HL-60/S4 treated with phorbol 12-myristate 13-acetate at 8.2 ng/mL for 4 days and 3 days (cell line): Measurements from ENCODE around the gene GARIN5A.

ENCODE experiments used
- in situ Hi-C: fragments of 300-500 bp; cut with MboI; formaldehyde crosslinking; loops from 2 replicates; pipeline ENCODE4 v1.15.0; 2022; ENCODE audit warnings: low sequenced_read_pairs

The GARIN5A gene

DNA sequence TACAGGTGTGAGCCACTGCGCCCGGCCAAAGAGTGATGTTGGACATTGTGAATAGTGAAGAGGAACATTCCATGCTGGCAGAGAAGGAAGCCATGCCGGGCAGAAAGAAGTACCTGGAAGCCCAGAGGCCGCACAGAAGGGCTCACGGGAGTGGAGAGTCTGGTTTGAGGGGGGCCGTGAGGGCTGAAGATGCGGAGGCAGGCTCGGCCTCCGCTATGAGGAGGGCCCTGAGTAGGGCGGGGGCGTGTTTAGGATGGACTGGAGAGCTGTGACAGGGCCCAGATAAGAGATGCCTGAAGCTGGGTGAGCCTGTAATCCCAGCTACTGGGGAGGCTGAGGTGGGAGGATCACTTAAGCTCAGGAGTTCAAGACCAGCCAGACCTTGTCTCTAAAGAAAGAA lies 32.7 kb upstream of the GARIN5A start:
- in situ Hi-C loops, result no loop called here

DNA sequence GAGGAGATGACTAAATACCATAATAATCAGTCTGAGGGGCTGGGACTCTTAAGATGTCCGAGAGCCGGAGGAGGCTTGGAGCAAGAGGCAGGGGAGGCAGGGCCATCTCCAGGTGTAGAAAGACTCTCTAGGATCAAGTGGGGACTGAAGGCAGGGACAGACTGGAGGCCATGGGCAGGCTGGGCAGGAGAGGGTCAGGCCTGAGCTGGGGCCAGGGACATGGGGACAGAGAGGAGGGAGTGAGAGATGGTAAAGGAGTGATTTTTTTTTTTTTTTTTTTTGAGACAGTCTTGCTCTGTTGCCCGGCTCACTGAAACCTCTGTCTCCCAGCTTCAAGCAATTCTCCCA lies 32.2 kb upstream of the GARIN5A start:
- in situ Hi-C loops, result no loop called here

DNA sequence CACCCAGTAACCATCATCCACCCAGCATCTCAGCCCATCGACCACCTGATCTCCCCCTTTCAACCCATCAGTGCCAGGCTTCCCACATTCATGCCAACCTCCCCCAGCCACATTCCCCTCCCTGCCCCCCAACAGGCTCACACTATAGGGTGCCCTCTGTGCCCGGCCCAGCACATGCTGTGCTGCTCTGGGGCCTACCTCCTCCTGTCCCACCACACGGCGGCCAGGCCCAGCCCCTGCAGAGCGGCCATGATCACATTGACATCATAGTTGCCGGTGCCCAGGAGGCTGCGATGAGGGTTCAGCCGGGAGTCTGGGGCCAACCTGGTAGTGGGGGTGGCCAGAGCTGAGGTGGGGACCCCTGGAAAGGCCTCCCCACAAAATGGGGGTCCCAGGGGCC lies 30.7 kb upstream of the GARIN5A start:
- in situ Hi-C loops, result no loop called here

DNA sequence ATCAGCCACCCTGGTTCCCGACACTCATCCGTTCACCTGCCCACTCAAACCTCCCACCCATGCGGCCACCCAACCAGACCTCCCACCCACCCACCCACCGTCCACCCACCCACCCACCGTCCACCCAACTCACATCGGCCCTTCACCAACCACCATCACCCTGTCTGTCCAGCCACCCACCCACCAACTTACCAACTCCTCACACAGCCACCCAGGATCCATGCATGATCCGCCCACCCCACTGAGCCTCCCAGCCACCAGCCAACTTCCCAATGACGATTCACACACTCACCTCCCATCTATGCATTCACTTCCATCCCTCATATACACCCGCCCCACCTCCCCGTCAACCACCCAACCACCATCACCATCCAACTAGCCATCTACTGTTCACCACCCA lies 30.1 kb upstream of the GARIN5A start:
- in situ Hi-C loops, result no loop called here

GRCh38 chr19:50505856-50506611 lies 29.4 kb upstream of the GARIN5A start:
- in situ Hi-C loops, result no loop called here

DNA sequence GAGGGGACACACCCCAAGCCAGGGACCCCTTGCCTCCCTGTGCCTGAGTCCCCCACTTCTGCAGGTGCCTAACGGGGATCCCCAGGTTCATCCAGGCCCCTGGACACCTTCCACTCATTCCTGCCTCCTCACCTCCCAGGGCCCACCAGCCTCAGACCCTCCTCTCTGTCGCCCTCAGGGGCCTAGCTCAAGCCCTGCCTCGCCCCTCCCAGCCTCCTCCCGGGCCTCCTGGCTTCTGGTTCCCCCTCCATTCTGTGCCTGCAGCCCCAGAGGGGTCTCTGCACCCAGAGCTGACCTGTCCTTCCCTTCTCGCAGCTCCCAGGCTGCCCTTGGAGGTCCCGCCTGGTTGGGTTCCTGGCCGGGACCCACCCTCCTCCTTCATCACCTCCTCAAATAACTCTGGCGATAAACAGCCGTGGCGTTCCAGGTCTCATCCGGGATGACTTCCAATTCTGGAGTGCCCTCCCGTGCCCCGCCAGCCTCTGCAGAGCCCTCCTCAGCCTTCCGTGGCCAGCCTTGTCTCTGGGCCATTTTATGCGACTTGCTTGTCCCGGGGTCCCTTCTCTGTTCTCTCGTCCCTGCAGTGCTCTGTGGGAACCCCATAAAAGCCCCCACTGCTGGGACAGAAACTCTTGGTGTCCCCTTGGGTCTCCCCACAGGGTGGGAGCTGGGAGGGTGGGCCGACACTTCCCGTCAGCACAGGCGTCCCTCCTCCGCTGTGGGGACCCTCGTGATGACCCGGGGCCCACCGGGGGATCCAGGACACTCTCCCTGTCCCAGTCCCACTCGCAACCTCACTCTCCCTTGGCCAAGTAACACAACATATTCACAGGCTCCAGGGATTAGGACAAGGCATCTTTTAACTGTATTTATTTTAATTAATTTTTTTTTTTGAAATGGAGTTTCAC lies 25.2 kb upstream of the GARIN5A start:
- in situ Hi-C loops, result no loop called here

GRCh38 chr19:50501186-50501567 lies 24.5 kb upstream of the GARIN5A start:
- in situ Hi-C loops, result no loop called here

DNA sequence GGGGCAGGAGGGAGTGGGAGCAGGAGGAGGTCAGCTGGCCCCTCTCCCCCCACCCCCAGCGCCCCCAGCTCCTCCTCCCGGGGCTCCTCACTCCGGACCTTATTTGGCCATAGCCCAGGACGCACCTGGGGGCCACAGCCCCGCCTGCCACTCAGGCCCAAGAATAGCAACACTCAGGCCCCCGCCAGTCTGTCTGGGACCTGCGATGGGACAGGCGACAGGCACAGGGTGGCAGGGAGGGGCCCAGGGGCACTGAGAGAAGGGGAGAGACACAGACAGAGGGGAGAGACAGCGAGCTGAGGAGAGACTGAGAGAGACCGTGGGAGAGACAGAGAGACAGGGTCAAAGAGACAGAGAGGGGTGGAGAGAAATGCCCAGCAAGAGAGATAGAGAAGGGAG lies 24.1 kb upstream of the GARIN5A start:
- in situ Hi-C loops, result no loop called here

GRCh38 chr19:50500060-50500752 lies 23.6 kb upstream of the GARIN5A start:
- in situ Hi-C loops, result no loop called here

- in situ Hi-C loops, result no loop called here
These were observed 21.8 kb upstream of the GARIN5A start for GRCh38 chr19:50498219-50499056.

GRCh38 chr19:50497022-50497405 lies 20.4 kb upstream of the GARIN5A start:
- in situ Hi-C loops, result no loop called here

- in situ Hi-C loops, result no loop called here
These were observed 19.8 kb upstream of the GARIN5A start for GRCh38 chr19:50496189-50497021.

- in situ Hi-C loops, result no loop called here
These were observed 18.4 kb upstream of the GARIN5A start for GRCh38 chr19:50495020-50495531.

DNA sequence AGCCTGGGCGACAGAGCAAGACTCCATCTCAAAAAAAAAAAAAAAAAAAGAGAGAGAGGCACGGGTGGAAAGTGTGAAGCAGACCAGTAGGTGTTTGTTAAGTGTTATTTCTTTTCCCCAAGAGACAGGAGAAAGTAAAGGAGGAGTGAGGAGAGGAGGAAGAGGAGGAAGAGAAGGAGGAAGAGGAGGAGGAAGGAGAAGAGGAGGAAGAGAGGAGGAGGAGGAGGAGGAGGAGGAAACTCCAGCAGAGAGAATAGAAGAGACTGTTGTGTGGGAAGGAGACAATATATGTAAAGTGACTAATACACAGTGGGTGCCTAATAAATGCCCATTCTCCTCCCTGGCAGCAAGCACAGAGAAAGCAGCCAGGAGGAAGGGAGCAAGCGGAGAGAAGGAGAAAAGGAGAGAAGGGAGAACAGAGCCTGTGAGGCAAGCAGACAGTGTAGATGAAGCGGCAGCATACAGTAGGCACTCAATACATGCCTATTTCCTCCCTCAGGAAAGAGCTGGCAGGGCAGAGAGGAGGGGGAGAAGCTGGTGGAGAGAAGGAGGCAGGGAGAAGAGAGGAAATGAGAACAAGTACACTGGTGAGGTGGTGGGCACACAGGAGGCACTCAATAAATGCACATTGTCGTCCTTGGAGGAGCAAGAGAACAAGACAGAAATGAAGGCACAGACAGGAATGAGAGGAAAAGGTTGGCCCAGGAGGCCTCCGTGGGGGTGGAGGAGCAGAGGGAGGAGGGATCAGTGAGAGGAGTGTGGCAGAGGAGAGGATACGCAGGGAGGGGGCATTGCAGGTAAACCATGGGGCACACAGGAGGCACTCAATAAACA lies 17.8 kb upstream of the GARIN5A start:
- in situ Hi-C loops, result no loop called here

GRCh38 chr19:50493171-50493570 lies 16.5 kb upstream of the GARIN5A start:
- in situ Hi-C loops, result no loop called here

DNA sequence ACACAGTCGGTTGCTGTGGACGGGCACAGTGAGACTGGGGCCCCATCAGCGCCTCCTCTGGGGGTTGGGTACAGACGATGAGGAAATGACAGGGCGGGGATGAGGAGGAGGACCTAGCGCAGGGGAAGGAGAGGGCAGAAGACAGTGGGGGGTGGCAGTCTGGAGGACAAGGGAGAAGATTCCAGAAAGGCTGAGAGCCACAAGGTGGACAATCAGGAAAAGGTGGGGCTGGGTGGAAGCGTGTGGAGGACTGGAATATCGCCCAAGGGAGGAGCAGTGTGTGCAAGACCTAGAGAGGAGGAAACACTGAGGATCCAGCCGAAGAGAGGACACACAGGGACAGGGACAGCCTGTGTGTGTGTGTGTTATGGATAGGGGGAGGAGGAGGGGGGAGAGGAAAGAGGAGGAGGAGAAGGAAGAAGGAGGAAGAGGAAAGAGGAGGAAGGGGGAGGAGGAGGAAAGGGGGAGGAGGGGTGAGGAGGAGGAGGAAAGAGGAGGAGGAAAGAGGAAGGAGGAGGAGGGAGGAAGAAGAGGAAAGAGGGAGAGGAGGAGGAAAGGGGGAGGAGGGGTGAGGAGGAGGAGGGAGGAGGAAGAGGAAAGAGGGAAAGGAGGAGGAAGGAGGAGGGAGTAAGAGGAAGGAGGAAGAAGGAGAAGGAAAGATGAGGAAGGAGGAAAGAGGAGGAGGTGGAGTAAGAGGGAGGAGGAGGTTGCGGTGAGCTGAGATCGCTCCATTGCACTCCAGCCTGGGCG lies 15.8 kb upstream of the GARIN5A start:
- in situ Hi-C loops, result no loop called here

- in situ Hi-C loops, result no loop called here
These were observed 14.4 kb upstream of the GARIN5A start for GRCh38 chr19:50490991-50491472.

- in situ Hi-C loops, result no loop called here
These were observed 13.8 kb upstream of the GARIN5A start for GRCh38 chr19:50490411-50490811.
